HG03045 (cell line): ENCODE data around the gene C13orf46.

Experiments
- ATAC-seq: cut with Tn5 transposase; IDR thresholded peaks from one replicate; pipeline ENCODE4 v1.9.1; 2021; ENCODE audit warnings: mild to moderate bottlenecking, moderate library complexity; ENCODE audit not compliant: unreplicated experiment

The C13orf46 gene

GRCh38 chr13:113972451-113973217, 1.2 kb downstream of the C13orf46 start:
- no peak for ATAC-seq

- ATAC-seq = no peak
Measured at GRCh38 chr13:113971471-113972231, 2.2 kb downstream of the C13orf46 start.

GRCh38 chr13:113970810-113971470, 2.9 kb downstream of the C13orf46 start:
- ATAC-seq = no peak

GRCh38 chr13:113969973-113970611, 3.8 kb downstream of the C13orf46 start:
- ATAC-seq = no peak

GRCh38 chr13:113969311-113969972, 4.4 kb downstream of the C13orf46 start:
- ATAC-seq = no peak

GRCh38 chr13:113968463-113969310, 5.2 kb downstream of the C13orf46 start:
- no peak for ATAC-seq

GRCh38 chr13:113967729-113968462, 6.0 kb downstream of the C13orf46 start:
- no peak for ATAC-seq

- ATAC-seq = no peak
Measured at GRCh38 chr13:113967206-113967720, 6.6 kb downstream of the C13orf46 start.

- ATAC-seq = no peak
Measured at GRCh38 chr13:113965968-113966884, 7.7 kb downstream of the C13orf46 start.

GRCh38 chr13:113965383-113965874, 8.4 kb downstream of the C13orf46 start:
- ATAC-seq = no peak

- ATAC-seq = no peak
Measured at GRCh38 chr13:113964251-113964995, 9.5 kb downstream of the C13orf46 start.

GRCh38 chr13:113963376-113963775, 10.5 kb downstream of the C13orf46 start:
- ATAC-seq = no peak

- ATAC-seq = no peak
Measured at GRCh38 chr13:113962975-113963374, 10.9 kb downstream of the C13orf46 start.

GRCh38 chr13:113962386-113962785, 11.5 kb downstream of the C13orf46 start:
- ATAC-seq = no peak

GRCh38 chr13:113960276-113960948, 13.5 kb downstream of the C13orf46 start:
- no peak for ATAC-seq

- ATAC-seq = no peak
Measured at GRCh38 chr13:113959198-113959597, 14.7 kb downstream of the C13orf46 start.
